HEK293 (cell line): Measurements from ENCODE around the gene ACAA1.

Experiments used
- CTCF ChIP-seq: fragments of 450-650 bp; formaldehyde crosslinking; IDR thresholded peaks from 2 replicates; pipeline ENCODE4 v1.5.1; 2016; ENCODE audit warnings: missing biosample characterization, missing genetic modification characterization
- GFI1B ChIP-seq: fragments of 450-650 bp; formaldehyde crosslinking; IDR thresholded peaks from 2 replicates; pipeline ENCODE4 v1.5.1; 2016; ENCODE audit warnings: missing biosample characterization, missing genetic modification characterization
- GLIS1 ChIP-seq: fragments of 450-650 bp; formaldehyde crosslinking; IDR thresholded peaks from 2 replicates; pipeline ENCODE4 v1.5.1; 2016; ENCODE audit warnings: missing biosample characterization, missing genetic modification characterization
- GLIS2 ChIP-seq: fragments of 450-650 bp; formaldehyde crosslinking; IDR thresholded peaks from 2 replicates; pipeline ENCODE4 v1.5.1; 2016; ENCODE audit warnings: missing biosample characterization, missing genetic modification characterization
- HIC1 ChIP-seq: fragments of 450-650 bp; formaldehyde crosslinking; IDR thresholded peaks from 2 replicates; pipeline ENCODE4 v1.5.1; 2016; ENCODE audit warnings: missing biosample characterization, missing genetic modification characterization
- KLF8 ChIP-seq: fragments of 450-650 bp; formaldehyde crosslinking; IDR thresholded peaks from 2 replicates; pipeline ENCODE4 v1.5.1; 2016; ENCODE audit warnings: missing biosample characterization, missing genetic modification characterization
- PRDM1 ChIP-seq: fragments of 450-650 bp; formaldehyde crosslinking; IDR thresholded peaks from 2 replicates; pipeline ENCODE4; 2016; ENCODE audit warnings: missing biosample characterization, missing genetic modification characterization
- REST ChIP-seq: fragments of 450-650 bp; formaldehyde crosslinking; IDR thresholded peaks from 2 replicates; pipeline ENCODE4 v1.5.1; 2016; ENCODE audit warnings: missing biosample characterization, missing genetic modification characterization
- SP2 ChIP-seq: fragments of 450-650 bp; formaldehyde crosslinking; IDR thresholded peaks from 2 replicates; pipeline ENCODE4 v1.5.1; 2016; ENCODE audit warnings: missing biosample characterization, missing genetic modification characterization
- ZBTB10 ChIP-seq: fragments of 450-650 bp; formaldehyde crosslinking; IDR thresholded peaks from 2 replicates; pipeline ENCODE4 v1.5.1; 2016; ENCODE audit warnings: missing biosample characterization, missing genetic modification characterization
- ZBTB17 ChIP-seq: fragments of 450-650 bp; formaldehyde crosslinking; IDR thresholded peaks from 2 replicates; pipeline ENCODE4 v1.5.1; 2016; ENCODE audit warnings: missing biosample characterization, missing genetic modification characterization
- ZBTB26 ChIP-seq: fragments of 450-650 bp; formaldehyde crosslinking; optimal IDR thresholded peaks from 2 replicates; pipeline ENCODE3; 2016; ENCODE audit warnings: missing biosample characterization, mild to moderate bottlenecking, missing genetic modification characterization
- ZFP69B ChIP-seq: fragments of 450-650 bp; formaldehyde crosslinking; IDR thresholded peaks from 2 replicates; pipeline ENCODE4 v1.5.1; 2016; ENCODE audit warnings: missing biosample characterization, missing genetic modification characterization
- ZIC2 ChIP-seq: fragments of 450-650 bp; formaldehyde crosslinking; IDR thresholded peaks from 2 replicates; pipeline ENCODE4 v1.5.1; 2016; ENCODE audit warnings: missing biosample characterization, missing genetic modification characterization
- ZNF132 ChIP-seq: fragments of 450-650 bp; formaldehyde crosslinking; IDR thresholded peaks from 2 replicates; pipeline ENCODE4 v1.5.1; 2017; ENCODE audit warnings: missing biosample characterization, missing genetic modification characterization, borderline replicate concordance
- ZNF155 ChIP-seq: fragments of 450-650 bp; formaldehyde crosslinking; IDR thresholded peaks from 2 replicates; pipeline ENCODE4 v1.5.1; 2016; ENCODE audit warnings: missing biosample characterization, missing genetic modification characterization
- ZNF266 ChIP-seq: fragments of 450-650 bp; formaldehyde crosslinking; IDR thresholded peaks from 2 replicates; pipeline ENCODE4 v1.5.1; 2016; ENCODE audit warnings: missing biosample characterization, missing genetic modification characterization, low read depth
- ZNF324 ChIP-seq: fragments of 450-650 bp; formaldehyde crosslinking; IDR thresholded peaks from 2 replicates; pipeline ENCODE4 v1.5.1; 2016; ENCODE audit warnings: missing biosample characterization, missing genetic modification characterization
- ZNF335 ChIP-seq: fragments of 450-650 bp; formaldehyde crosslinking; conservative IDR thresholded peaks from 2 replicates; pipeline ENCODE4 v1.5.1; 2016; ENCODE audit warnings: missing biosample characterization, missing genetic modification characterization
- ZNF362 ChIP-seq: fragments of 450-650 bp; formaldehyde crosslinking; IDR thresholded peaks from 2 replicates; pipeline ENCODE4 v1.5.1; 2016; ENCODE audit warnings: missing biosample characterization, missing genetic modification characterization
- ZNF549 ChIP-seq: fragments of 450-650 bp; IDR thresholded peaks from 2 replicates; pipeline ENCODE4 v1.5.1; 2018; ENCODE audit warnings: missing biosample characterization, missing genetic modification characterization, mild to moderate bottlenecking, inconsistent platforms, moderate library complexity
- ZNF600 ChIP-seq: fragments of 450-650 bp; formaldehyde crosslinking; IDR thresholded peaks from 2 replicates; pipeline ENCODE4 v1.5.1; 2016; ENCODE audit warnings: missing biosample characterization, missing genetic modification characterization
- ZNF692 ChIP-seq: fragments of 450-650 bp; formaldehyde crosslinking; IDR thresholded peaks from 2 replicates; pipeline ENCODE4 v1.5.1; 2016; ENCODE audit warnings: missing biosample characterization, missing genetic modification characterization
- ZNF843 ChIP-seq: fragments of 450-650 bp; formaldehyde crosslinking; IDR thresholded peaks from 2 replicates; pipeline ENCODE4 v1.5.1; 2016; ENCODE audit warnings: missing biosample characterization, missing genetic modification characterization
- ZSCAN30 ChIP-seq: fragments of 450-650 bp; IDR thresholded peaks from 2 replicates; pipeline ENCODE4 v1.5.1; 2018; ENCODE audit warnings: missing biosample characterization, mild to moderate bottlenecking, missing genetic modification characterization, moderate library complexity

The ACAA1 gene

GRCh38 chr3:38138349-38139190, 1.6 kb upstream of the ACAA1 start, which contains the start of gene MYD88 (continued):
- TF ChIP-seq ZFP69B: peak; percentile 89
- TF ChIP-seq ZNF324 (tag by site-specific recombination): peak; percentile 33; the same call in 1 of the 2 replicates
- peak; percentile 64 for TF ChIP-seq ZIC2 (tag by site-specific recombination)
- TF ChIP-seq ZSCAN30 (tag by site-specific recombination): no peak
- TF ChIP-seq GFI1B (tag by site-specific recombination): no peak
- peak; percentile 94 for TF ChIP-seq ZNF692
- TF ChIP-seq SP2 (tag by site-specific recombination): peak; percentile 73
- no peak for TF ChIP-seq REST
- 0 out of 2 replicates have a peak, but pooled peaks have one; percentile 16 for TF ChIP-seq KLF8 (tag by site-specific recombination)
- TF ChIP-seq ZBTB10 (tag by site-specific recombination): peak; percentile 45; the same call in 1 of the 2 replicates
- peak; percentile 93 for TF ChIP-seq GLIS2 (tag by site-specific recombination)
- TF ChIP-seq ZNF266 (tag by site-specific recombination): no peak
- peak; percentile 82 for TF ChIP-seq ZBTB17 (tag by site-specific recombination)
- TF ChIP-seq PRDM1 (tag by site-specific recombination): peak; percentile 37; the same call in 1 of the 2 replicates
- no peak for TF ChIP-seq ZNF132 (tag by site-specific recombination)
- TF ChIP-seq ZNF362: no peak
- peak; percentile 95 for TF ChIP-seq ZNF600 (tag by site-specific recombination)
- peak; percentile 36 for TF ChIP-seq ZBTB26 (tag by site-specific recombination)
- TF ChIP-seq CTCF (tag by site-specific recombination): peak; percentile 40; the same call in 1 of the 2 replicates
- no peak for TF ChIP-seq ZNF155
- no peak for TF ChIP-seq ZNF843 (tag by site-specific recombination)
- TF ChIP-seq HIC1 (tag by site-specific recombination): 0 out of 2 replicates have a peak, but pooled peaks have one; percentile 24
- peak; percentile 47; the same call in 1 of the 2 replicates for TF ChIP-seq GLIS1 (tag by site-specific recombination)
- no peak for TF ChIP-seq ZNF549 (tag by site-specific recombination)
- TF ChIP-seq ZNF335 (tag by site-specific recombination): peak; percentile 95
